ENCODE results near the gene C1orf174.

DNA sequence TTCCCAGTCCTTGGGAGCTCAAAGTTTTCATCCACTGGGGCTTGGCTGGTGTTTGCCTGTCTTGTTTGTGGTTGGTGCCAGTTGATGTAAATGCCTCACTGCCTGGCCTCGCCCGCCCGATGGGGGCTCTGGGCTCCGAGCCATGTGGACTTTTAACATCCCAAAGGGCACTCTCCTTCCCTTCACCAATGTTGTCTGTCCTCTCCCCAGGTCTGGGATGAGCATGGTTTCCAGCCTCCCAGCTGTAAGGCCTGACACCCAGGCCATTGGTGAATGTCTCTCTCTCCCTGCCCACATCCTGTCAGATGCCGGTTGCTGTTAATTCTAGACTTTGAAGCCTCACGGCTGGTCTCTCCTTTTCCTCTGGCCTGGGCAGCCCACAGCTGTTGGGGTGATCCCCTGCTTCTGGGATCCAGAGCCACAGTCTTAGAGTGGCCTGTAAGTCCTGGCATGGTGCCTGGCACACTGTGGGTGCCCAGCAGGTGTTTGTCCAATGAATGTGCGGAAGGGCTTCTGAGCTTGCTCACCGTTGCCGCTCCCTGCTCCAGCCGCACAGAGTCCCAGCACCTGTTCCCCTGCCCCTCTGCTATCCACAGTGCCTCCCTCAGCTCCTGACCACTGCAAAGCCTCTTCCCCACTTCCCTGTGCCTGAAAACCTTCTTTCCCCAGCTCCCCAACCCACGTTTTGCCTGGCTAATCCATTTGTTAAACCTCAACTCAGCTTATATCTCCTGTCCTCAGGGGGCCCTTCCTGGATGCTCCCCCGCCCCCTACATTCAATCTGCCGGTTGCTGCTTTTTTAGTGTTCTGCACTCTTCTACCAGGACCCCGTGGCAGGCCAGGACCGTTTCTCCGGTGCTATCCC is 3.3 kb upstream of the C1orf174 start:
- TF ChIP-seq EZH2phosphoT487 (IDR thresholded peaks at IDR 0.05; ENCODE audit: low read depth): no peak
- no peak for TF ChIP-seq CTCF (IDR thresholded peaks at IDR 0.05; ENCODE audit: low read depth, low read length)
